Stimulated activated CD8-positive, alpha-beta memory T cell treated with anti-CD3 and anti-CD28 coated beads, Interleukin-2, amount 100 ng/mL, for 1 hour (primary cell): ENCODE measurements around the gene RAB31.

Experiments
- DNase-seq, 2 donors: peaks; one replicate each; pipeline ENCODE4 v3.0.0-alpha.2; 2020; ENCODE audit warnings: low read depth in 2 of 2

Gene RAB31

DNA sequence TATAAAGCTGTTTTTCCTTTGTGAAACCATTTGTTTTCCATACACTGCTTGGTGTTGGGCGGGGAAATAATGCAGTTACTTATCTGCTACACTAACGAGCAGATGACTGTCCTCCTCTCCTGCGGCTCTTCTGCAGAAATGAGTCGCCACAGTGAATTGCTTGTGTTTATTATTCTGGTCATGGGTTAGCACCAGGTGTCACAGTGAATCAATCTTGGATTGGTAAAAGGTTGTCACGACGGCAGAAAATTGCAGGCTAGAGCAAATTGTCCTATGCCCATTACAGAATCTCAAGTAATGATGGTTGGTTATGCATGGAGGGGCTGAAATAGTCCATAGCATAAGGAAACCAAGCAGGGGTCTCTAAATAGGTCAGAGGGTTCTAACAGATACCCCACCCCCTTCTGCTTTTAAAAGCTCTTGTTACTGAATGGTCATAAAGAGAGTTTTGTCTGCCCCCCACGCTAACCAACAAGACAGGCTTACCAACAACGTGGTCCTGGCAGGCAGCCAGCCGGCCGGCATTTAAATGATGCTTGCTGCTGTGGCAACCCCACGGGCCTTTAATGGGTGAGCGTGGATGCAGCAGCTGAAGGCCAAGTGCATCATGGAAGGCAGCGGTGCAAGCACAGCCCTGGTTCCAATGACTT, 29.5 kb downstream of the RAB31 start:
- no peak for DNase-seq

DNA sequence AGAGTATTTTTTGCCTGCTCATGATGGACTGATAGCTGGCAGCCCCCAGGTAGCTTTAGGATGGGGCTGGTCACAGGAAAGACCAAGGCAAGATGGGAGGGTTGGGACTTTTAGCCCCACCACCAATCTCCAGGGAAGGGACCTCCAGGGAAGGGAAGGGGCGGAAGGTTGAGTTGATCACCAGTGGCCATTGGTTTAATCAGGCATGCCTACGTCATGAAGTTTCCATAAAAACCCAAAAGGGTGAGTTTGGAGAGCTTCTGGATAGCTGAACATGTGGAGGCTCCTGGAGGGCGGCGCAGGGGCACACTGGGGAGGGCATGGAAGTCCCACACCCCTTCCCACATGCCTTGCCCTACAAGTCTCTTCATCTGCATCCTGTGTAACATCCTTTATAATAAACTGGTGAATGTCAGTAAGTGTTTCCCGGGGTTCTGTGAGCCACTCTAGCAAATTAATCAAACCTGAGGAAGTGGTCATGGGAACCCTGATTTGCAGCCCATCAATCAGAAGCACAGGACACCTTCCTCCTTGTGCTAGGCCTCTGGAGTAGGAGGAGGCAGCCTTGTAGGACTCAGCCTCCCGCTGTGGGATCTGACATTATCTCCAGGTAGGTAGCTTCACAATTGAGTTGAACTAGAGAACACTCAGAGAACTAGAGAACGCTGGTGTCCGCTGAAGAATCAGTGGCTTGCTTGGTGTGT, 30.3 kb downstream of the RAB31 start:
- no peak for DNase-seq

DNA sequence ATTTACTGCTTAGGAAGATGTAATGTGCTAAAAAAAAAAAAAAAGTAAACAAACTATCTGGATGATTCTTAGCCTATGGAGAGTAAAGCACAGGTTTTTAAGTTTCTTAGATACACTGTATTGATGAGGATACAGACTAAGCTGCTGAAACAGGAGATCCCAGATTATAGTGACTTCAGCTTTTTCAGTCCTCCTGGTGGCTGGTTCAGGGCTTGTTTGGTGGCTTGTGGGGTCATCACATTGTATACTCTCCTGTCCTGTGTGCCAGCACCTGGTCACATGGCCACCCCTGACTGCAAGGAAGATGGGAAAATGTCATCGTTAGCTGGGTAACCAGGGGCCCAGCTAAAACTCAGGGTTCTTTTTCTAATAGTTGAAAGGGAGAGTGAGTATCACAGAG, 31.4 kb downstream of the RAB31 start:
- DNase-seq, result no peak

DNA sequence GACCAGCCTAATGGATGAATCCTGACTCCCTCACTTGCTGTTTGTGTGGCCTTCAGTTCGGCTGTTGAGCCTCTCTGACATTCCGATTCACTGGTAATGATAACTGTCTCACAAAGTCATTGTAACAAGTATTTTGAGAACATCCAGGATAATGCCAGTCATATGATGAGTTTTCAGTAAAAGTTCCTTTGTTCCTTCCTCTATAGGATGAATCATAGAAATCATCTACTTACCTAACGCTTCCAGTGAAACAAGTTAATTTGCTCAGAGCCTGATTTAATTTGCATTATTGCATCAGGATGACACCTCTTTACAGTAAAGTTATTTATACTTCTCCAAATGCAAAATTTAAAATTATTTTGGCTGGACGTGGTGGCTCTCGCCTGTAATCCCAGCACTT, 32.0 kb downstream of the RAB31 start:
- DNase-seq, result no peak

DNA sequence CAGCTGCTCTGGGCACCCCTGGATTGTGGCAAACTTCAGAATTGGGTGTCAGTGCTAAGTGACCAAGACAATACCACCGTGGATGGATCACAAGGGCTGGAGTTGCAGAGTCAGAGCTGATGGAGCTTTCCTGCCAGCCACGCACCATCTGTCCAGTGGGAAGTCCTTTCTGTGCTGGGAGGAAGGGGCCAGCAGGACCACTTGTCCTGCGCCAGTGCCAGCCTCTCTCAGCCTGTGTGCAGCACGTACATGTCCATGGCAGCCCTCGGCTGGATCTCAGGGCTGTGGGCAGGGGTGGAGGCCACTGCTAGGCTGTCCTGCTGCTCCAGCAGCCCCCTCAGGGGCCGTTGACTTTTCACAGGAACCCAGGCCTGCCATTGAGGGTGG, 33.3 kb downstream of the RAB31 start:
- no peak for DNase-seq

DNA sequence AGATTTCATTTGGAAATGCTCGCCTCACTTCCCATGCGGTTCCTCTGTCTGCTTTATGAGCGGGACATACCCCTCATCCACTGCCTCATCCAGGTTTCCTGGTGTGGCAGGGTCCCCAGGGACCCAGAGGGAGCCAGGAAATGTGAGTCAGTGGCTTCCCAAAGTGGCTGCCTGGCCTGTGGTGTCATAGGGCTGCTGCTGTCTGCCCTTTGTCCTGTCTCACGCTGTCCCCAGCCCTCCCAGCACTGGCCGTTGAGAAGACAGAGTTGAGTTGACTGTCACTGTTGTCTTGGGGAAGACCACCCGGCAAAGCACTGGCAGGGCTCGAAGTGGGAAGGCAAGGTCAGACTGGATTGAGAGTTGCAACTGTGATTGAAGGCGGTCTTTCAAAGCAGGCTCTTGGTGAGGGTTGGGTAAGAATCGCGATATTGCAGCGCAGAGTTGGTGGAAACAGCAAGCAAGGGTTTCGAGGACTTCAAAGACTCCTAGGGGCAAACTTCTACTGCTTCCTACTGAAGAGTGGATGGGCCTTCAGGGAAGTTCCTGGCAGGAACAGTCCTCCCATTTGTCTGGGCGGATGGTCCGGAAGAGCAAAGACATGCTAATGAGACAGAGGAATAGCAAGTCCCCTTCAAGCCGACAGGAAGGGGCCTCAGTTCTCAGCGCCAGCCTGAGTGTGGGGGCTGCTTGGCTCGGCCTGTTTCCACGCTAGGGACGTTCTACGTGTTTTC, 33.9 kb downstream of the RAB31 start:
- no peak for DNase-seq

DNA sequence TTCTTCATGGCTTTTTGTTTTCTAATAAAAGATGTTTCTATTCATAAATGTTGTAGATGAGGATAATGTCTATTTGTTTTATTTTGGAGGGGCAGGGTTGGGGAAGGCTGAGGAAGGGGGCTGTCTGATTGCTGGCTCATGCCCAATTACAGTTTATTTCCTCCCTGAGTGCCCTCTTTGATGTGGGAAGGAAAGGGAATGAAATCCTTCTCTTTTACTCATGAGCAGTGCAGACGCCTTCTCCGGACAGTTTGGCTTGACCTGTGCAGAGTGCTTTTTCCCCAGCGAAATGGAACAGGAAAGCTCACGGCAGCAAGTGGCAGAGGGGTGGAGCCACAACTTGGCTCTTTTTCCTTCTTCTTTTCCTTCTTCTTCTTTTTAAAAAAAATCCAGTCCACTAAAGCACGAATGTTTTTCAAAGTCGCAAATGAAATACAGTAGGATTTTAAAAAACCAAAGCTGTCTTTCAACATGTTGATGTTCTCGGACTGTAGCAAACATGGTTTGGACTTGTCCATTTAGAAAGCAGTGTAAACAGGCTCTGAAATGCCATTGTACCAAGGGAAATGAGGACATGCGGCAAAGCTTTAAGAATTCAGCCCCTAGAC, 34.5 kb downstream of the RAB31 start:
- DNase-seq, result no peak

DNA sequence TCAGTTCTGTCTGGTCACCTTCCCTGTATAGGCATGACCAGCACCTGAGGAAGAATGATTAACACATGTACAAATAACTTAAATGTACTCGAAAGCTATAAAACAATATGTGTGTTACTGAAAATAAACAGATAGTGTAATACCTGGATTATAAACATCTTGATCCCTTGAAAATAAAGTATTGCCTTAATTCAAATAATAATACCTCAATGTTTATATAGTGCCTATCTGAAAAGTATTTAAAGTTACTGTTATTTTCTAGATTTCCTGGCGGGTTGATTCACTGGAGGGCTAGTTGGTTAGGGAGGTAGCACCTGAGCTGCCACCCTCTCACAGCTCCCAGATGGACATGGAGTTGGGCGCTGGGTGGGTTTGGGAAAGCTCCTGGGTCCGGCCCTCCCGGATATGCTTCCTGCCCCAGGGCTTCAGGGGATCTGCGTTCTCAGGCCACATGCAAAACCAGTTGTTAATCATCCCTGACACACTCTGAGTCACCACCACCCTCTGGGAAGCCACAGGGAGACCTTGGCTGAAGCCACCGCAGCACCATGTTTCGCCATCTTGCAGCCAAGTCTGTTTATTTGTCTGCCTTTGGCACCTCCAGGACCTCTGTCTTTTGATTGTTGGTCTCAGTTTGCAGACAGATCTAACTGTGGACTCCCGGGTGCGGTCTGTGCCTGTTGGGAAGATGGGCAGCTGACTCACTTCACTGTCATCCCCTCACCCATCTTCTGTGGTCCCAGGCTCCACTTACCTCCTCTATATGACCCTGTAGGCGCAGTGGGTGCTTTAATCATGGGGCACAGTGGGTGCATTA, 35.3 kb downstream of the RAB31 start:
- no peak for DNase-seq

DNA sequence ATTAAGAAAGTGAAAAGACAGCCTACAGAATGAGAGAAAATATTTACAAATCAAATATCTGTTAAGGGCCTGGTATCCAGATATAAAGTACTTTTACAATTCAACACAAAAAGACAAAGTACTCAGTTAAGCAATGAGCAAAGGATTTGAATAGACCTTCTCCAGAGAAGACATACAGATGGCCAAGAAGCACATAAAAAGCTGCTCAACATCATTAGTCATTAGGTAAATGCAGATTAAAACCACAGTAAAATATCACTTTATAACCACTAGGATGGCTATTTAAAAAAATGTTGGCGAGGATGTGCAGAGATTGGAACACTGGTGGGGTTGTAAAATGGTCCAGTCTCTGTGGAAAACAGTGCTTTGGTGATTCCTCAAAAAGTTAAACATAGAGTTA, 38.9 kb downstream of the RAB31 start:
- DNase-seq, result no peak

DNA sequence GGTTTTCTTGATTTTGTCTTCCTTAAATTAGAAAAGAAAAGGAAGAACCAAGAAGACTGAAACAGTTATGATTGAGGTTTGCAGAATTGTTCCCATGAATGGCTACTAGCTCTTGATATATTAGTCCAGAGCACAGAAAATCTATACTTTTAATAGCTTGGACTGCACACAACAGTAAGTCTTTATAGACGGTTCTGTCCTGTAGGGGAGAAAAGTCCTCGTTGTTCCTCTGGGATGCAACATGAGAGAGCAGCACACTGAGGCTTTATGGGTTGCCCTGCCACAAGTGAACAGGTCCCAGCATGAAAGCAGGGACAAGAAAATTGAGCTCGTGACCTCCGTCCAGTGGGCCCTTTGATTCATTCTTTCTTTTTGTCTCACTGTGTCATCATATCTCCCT, 41.5 kb downstream of the RAB31 start:
- DNase-seq, result no peak

DNA sequence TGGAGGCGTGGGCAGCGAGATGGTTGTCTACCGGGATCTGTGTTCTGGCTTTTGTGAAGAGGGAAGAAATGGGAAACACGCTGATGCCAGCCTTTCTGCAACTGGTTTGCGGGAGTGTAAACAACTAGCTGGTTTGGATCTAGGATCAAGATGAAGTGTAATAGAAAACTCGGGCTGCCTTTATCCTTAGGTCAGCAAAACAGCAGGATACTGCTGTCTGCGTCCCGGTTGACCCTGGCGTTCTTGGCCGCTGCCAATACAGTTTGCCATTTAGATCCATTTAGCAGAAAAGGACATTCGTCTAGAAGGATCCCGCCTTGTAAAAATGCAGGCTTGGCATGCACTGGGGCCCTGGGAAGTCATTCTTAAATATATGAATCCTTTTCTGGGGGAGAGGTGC, 42.0 kb downstream of the RAB31 start:
- DNase-seq, result no peak

DNA sequence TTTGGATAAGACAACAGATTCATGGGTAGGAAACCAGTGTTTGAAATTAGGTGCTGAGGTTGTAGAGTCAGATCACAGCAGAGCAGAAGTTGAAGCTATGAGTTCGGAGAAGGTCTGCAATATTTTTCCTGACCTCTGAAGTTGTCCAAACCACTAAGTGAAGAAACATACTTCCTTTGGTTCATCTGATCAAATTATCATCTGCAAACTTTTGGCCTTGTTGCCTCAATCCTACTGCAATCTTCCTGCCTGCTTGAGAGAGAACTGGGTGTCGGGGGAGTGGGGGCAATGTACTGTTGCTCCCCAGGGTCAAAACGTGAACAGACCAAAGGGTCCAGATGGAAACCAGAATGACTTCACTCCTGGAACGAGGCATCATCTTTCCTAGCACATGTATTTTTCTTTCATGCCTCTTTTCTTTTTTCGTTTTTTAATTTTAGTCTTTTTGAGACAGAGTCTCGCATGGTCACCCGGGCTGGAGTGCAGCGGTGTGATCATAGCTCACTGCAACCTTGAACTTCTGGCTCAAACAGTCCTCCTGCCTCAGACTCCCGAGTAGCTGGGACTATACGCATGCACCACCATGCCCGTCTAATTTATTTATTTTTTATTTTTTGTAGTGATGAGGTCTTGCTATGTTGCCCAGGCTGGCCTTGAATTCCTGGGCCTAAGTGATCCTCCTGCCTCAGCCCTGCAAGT, 42.7 kb downstream of the RAB31 start:
- DNase-seq, result no peak

DNA sequence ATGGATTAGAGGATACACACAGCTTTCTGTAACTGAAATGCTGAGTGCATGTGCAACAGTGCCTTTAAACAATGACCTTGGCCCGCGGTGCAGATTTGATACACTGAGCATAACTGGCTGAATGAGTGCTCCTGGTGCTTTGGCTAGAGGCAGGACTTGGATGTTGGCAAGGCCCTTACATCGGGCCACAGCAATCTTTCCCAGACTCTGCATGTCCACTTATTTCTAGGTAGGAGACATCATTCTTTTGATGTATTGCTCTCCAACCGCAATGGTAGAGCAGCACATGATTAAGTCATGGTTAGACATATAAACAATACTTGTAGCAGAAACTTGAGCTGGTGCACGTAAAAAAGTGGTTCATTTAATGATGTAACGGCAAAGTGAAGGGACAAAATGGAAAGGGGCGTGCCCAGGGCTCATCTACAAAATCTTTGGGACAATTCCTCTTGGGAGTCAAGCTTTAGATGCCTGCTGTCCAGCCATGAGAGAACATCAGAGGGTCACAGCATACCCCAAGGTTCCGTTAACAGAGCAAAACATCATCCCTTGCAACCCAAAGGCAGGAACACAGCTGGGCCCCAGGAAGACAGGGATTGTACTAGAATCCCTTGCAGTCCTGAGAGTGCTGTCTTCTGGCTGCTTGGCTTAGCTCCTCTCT, 43.4 kb downstream of the RAB31 start:
- DNase-seq, result no peak

DNA sequence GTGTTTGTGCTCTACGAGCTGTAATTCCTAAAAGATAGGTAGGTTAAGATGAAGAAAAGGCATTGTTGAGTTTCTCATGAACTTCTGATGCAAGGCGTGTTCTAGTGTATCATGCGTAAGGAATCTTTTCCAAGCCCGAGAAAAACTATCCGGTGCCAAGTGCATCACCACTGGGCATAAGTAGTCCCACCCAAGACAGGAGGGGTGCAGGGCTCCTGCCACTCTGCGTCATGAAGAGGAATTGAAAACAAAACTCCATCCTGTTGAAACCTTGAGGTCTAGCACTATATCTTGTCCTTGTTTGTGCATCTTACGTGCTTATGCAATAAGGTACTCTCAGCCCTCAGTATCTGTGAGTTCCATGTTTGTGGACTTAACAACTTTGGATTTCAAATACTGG, 45.7 kb downstream of the RAB31 start:
- DNase-seq, result no peak

DNA sequence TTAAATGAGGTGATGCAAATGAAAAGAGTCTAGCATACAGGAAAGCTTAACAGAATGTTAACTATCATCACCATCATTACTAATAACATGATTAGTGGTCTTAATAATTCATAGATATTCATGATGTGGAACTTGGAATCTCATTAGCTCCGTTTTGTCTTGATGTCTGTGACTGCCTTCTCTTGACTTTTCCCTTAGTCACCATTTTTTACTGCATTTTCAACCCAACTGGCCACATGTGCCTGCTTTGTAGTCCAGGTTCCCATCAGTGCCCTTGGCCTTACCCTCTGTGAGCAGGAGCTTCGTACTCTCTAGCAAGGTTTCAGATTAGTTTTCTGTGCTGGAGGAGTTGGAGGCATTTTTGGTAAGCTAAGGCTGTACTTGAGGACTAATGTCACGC, 47.0 kb downstream of the RAB31 start:
- no peak for DNase-seq

DNA sequence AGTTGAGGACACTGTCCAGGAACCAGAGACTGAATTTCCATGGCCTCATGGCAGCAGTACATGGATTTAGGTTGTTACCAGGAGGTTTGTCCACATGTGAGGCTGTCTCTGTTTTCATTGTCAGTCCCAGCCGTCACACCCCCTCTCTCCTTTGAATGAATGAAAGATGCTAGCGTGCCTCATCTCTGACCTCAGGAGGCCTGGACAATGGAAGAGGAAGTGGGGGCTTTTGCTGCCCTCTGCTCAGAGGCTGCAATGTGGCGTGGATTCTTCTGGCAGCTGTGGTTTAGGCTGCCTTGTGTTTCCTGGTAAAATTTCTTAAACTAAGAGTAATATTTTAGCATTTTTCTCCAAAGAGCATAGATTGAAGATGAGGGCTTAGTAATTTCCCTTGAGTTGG, 47.5 kb downstream of the RAB31 start:
- DNase-seq, result no peak

DNA sequence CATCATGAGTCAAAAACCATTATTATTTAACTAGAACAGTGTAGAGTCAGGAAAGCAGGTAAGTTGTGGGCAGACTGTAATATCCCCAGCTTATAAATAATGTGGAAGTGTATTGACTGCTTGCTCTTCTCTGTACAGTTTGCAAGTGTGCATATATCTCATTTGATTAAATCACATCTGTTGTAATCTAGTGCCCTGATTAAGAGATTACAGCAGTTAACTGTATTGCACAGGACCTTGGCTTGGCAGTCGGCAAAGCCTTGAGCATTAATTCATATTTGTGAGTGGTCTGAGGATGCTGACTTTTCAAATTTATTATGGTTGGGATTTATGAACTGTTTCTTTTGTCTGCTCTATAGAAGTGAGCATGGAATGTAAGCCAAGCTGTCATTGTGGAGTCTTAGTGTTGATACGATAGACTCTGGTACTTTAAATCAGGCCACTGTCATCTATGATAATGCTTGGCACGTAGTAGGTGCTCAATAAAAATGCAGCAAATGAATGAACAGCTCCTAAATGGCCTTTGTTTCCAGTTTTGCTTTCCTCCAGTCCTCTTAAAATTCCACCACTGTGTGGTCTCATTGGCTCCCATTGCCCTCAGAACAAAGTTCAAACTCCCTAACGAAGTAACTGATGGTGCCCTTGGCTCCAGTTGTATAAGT, 48.3 kb downstream of the RAB31 start:
- no peak for DNase-seq

DNA sequence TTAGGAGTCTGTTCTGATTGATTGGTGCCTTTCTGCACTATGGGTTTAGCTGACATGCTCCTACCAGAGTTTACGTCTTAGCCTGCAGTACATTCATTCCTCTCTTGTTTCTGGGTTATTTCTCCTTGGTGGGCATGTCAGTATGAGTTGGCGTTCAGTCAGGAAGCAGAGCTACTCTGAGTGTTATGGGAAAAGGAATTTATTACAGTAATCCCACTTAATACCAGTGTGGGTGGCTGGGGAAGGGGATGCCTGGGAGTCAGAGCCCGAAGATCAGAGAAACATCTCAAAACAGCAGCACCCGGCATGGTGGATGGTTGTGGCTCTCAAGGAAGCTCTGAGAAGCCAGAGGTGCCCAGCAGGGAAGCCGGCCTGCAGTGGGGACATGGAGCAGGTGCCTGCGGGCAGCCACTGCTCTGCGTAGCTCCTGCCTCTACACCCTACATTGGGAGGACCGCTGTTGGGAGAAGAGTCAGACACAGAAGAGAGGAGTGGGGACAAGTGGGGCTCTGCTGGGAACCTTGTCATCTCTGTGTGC, 48.9 kb downstream of the RAB31 start:
- DNase-seq, result no peak

DNA sequence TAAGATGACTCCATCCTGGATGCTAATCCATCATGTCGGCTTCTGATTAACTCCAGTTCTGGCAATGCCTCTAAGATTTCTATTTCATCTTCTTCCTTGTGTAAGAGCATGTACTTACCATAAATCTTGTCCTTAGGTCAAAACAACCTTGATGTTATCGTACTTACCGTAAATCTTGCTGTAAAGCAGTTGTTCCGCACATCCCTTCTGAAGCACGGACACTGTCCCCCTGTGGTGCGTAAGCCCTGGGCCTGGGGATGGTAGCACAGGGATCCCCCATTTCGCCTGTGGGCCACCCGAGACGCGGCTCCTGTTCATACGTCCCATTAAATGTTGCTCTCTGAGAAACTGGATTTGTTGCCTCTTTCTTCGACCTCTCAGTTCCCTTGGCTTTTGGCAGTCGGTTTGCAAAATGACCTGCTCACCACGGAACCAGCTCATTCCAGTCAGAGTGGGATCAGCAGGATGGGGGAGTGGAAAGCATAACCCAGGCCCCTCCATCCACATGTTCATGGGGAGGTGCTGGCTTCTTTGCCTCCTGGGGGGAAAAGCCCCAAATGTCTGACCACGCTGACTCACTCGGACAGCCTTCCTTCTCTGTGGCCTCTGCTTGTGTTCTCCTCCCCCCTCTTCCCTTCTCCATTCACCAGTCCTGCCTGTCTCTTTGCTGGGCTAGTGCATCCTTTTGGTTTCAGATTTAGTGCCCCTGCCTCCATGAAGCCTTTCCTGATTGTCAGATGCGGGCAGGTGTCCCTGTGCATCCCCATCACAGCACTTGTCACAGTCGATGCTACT, 49.9 kb downstream of the RAB31 start:
- DNase-seq, result no peak
